HepG2 (cell line): ENCODE data around the gene FEM1C. TPM values are rescaled to one million over a fixed set of nuclear protein-coding genes. Genes with fewer than 3 reads are reported as not detected.
A peak's percentile ranks its signal among the peaks of the same experiment; 100 is the strongest.

Experiments
- CREB1 ChIP-seq, 2 experiments: fragments of 450-650 bp in 1 of 2; IDR thresholded peaks; 2 replicates each; pipeline ENCODE4 v1.6.1; 2016 to 2017; ENCODE audit warnings: control low read depth in 1 of 2, mild to moderate bottlenecking in 1 of 2, missing compliant biosample characterization in 1 of 2, missing genetic modification characterization in 1 of 2
- MTA3 ChIP-seq: sonication (generic); formaldehyde crosslinking; IDR thresholded peaks from 2 replicates; pipeline ENCODE4 v1.4.0; 2020; ENCODE audit warnings: missing genetic modification reagents
- MYNN ChIP-seq: sonication (generic); formaldehyde crosslinking; IDR thresholded peaks from 2 replicates; pipeline ENCODE4 v1.4.0; 2020; ENCODE audit warnings: mild to moderate bottlenecking, low read depth, missing genetic modification reagents
- NFE2L1 ChIP-seq: sonication (generic); formaldehyde crosslinking; IDR thresholded peaks from 2 replicates; pipeline ENCODE4 v1.4.0; 2020; ENCODE audit warnings: missing genetic modification reagents, mild to moderate bottlenecking, borderline replicate concordance
- NR2F6 ChIP-seq, 2 experiments: IDR thresholded peaks; 2 replicates each; pipeline ENCODE4 v1.6.1; 2016; ENCODE audit warnings: antibody characterized with exemption in 1 of 2, mild to moderate bottlenecking in 1 of 2
- RBAK ChIP-seq: sonication (generic); formaldehyde crosslinking; IDR thresholded peaks from 2 replicates; pipeline ENCODE4 v1.5.1; 2020; ENCODE audit warnings: mild to moderate bottlenecking, missing genetic modification reagents
- SMC3 ChIP-seq: IDR thresholded peaks from 2 replicates; pipeline ENCODE4 v1.6.1; 2011; ENCODE audit warnings: low read length, improper control_type of control experiment
- SNRNP70 ChIP-seq: fragments of 200-400 bp; formaldehyde crosslinking; IDR thresholded peaks from 2 replicates; pipeline ENCODE4 v1.6.1; 2017; ENCODE audit warnings: mild to moderate bottlenecking, low read depth, low read length, moderate library complexity
- STAG1 ChIP-seq: sonication (generic); formaldehyde crosslinking; IDR thresholded peaks from 2 replicates; pipeline ENCODE4 v1.4.0; 2020; ENCODE audit warnings: missing genetic modification reagents
- TBL1XR1 ChIP-seq: fragments of 150-350 bp; IDR thresholded peaks from 2 replicates; pipeline ENCODE4 v1.6.1; 2014; ENCODE audit warnings: borderline replicate concordance, low read length; ENCODE audit not compliant: partially characterized antibody
- TCF12 ChIP-seq, 2 experiments: fragments of 450-650 bp in 1 of 2; sonication (generic) in 1 of 2; formaldehyde crosslinking in 1 of 2; IDR thresholded peaks; 2 replicates each; pipeline versions ENCODE4 v1.6.1 to v1.8.0; 2017 to 2022; ENCODE audit warnings: antibody characterized with exemption in 1 of 2, mild to moderate bottlenecking in 1 of 2, missing genetic modification reagents in 1 of 2, moderate library complexity in 1 of 2
- TEAD2 ChIP-seq: sonication (generic); formaldehyde crosslinking; IDR thresholded peaks from 2 replicates; pipeline ENCODE4 v1.9.0; 2021; ENCODE audit warnings: missing genetic modification reagents
- ZBTB44 ChIP-seq: sonication (generic); formaldehyde crosslinking; IDR thresholded peaks from 2 replicates; pipeline ENCODE4 v1.4.0; 2020; ENCODE audit warnings: missing genetic modification reagents
- ZKSCAN5 ChIP-seq: sonication (generic); formaldehyde crosslinking; IDR thresholded peaks from 2 replicates; pipeline ENCODE4 v1.5.1; 2020; ENCODE audit warnings: mild to moderate bottlenecking, missing genetic modification reagents
- ZNF280B ChIP-seq: sonication (generic); formaldehyde crosslinking; IDR thresholded peaks from 2 replicates; pipeline ENCODE4 v1.5.0; 2020; ENCODE audit warnings: missing genetic modification reagents, mild to moderate bottlenecking, borderline replicate concordance
- ZNF367 ChIP-seq: sonication (generic); formaldehyde crosslinking; IDR thresholded peaks from 2 replicates; pipeline ENCODE4 v1.4.0; 2020; ENCODE audit warnings: missing genetic modification reagents, borderline replicate concordance
- polyA plus RNA-seq, 8 experiments: library from polyadenylated mRNA; depleted of rRNA in 3 of 8; stranded (reverse) in 7 of 8; unstranded in 1 of 8; fragments of >200 nt; fragmentation: Illumina TruSeq in 4 of 8; extraction: Trizol in 4 of 8; gene quantifications; 2 replicates each; pipeline versions ENCODE4 v1.2.1 to v1.2.3, GENCODE V29; 2011 to 2016; ENCODE audit warnings: low read depth in 4 of 8, missing spikeins in 1 of 8, mixed read lengths in 1 of 8; ENCODE audit not compliant: insufficient read depth in 1 of 8
- total RNA-seq, 5 experiments: library from RNA; depleted of rRNA; stranded (reverse); fragments of >200 nt; fragmentation: Illumina TruSeq; extraction: Trizol; gene quantifications; 2 replicates each; pipeline ENCODE4 v1.2.3, GENCODE V29; 2016; ENCODE audit warnings: low read depth in 1 of 5
- TF ChIP-seq, protein P1 (sequence below): sonication (generic); formaldehyde crosslinking; IDR thresholded peaks from 2 replicates; pipeline ENCODE4 v1.5.0; 2020; ENCODE audit warnings: mild to moderate bottlenecking, missing genetic modification reagents, moderate library complexity
- TF ChIP-seq, protein P2 (sequence below): sonication (generic); formaldehyde crosslinking; IDR thresholded peaks from 2 replicates; pipeline ENCODE4 v1.5.1; 2020; ENCODE audit warnings: mild to moderate bottlenecking, missing genetic modification reagents, borderline replicate concordance

Gene FEM1C
- total and polyA plus RNA-seq, 2 of the 13 experiments (the other 11 are each of a cell fraction or from before 2014, with no cell fraction given) = 5.5 to 8.3 TPM

- TF ChIP-seq RBAK = no peak
- TF ChIP-seq, protein P1, sequence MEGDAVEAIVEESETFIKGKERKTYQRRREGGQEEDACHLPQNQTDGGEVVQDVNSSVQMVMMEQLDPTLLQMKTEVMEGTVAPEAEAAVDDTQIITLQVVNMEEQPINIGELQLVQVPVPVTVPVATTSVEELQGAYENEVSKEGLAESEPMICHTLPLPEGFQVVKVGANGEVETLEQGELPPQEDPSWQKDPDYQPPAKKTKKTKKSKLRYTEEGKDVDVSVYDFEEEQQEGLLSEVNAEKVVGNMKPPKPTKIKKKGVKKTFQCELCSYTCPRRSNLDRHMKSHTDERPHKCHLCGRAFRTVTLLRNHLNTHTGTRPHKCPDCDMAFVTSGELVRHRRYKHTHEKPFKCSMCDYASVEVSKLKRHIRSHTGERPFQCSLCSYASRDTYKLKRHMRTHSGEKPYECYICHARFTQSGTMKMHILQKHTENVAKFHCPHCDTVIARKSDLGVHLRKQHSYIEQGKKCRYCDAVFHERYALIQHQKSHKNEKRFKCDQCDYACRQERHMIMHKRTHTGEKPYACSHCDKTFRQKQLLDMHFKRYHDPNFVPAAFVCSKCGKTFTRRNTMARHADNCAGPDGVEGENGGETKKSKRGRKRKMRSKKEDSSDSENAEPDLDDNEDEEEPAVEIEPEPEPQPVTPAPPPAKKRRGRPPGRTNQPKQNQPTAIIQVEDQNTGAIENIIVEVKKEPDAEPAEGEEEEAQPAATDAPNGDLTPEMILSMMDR (CRISPR knock-in tag) = peak; percentile 73
- TF ChIP-seq SMC3 = peak; percentile 60
- no peak for TF ChIP-seq ZKSCAN5
- no peak for TF ChIP-seq MTA3 (CRISPR knock-in tag)
- TF ChIP-seq SNRNP70 = no peak
- TF ChIP-seq TBL1XR1 = no peak
- TF ChIP-seq, protein P2, sequence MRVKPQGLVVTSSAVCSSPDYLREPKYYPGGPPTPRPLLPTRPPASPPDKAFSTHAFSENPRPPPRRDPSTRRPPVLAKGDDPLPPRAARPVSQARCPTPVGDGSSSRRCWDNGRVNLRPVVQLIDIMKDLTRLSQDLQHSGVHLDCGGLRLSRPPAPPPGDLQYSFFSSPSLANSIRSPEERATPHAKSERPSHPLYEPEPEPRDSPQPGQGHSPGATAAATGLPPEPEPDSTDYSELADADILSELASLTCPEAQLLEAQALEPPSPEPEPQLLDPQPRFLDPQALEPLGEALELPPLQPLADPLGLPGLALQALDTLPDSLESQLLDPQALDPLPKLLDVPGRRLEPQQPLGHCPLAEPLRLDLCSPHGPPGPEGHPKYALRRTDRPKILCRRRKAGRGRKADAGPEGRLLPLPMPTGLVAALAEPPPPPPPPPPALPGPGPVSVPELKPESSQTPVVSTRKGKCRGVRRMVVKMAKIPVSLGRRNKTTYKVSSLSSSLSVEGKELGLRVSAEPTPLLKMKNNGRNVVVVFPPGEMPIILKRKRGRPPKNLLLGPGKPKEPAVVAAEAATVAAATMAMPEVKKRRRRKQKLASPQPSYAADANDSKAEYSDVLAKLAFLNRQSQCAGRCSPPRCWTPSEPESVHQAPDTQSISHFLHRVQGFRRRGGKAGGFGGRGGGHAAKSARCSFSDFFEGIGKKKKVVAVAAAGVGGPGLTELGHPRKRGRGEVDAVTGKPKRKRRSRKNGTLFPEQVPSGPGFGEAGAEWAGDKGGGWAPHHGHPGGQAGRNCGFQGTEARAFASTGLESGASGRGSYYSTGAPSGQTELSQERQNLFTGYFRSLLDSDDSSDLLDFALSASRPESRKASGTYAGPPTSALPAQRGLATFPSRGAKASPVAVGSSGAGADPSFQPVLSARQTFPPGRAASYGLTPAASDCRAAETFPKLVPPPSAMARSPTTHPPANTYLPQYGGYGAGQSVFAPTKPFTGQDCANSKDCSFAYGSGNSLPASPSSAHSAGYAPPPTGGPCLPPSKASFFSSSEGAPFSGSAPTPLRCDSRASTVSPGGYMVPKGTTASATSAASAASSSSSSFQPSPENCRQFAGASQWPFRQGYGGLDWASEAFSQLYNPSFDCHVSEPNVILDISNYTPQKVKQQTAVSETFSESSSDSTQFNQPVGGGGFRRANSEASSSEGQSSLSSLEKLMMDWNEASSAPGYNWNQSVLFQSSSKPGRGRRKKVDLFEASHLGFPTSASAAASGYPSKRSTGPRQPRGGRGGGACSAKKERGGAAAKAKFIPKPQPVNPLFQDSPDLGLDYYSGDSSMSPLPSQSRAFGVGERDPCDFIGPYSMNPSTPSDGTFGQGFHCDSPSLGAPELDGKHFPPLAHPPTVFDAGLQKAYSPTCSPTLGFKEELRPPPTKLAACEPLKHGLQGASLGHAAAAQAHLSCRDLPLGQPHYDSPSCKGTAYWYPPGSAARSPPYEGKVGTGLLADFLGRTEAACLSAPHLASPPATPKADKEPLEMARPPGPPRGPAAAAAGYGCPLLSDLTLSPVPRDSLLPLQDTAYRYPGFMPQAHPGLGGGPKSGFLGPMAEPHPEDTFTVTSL (CRISPR knock-in tag) = no peak
- no peak for TF ChIP-seq TEAD2 (CRISPR knock-in tag)
- TF ChIP-seq MYNN (CRISPR knock-in tag) = no peak
- TF ChIP-seq ZNF280B (CRISPR knock-in tag) = no peak
- no peak for TF ChIP-seq ZNF367 (CRISPR knock-in tag)
- TF ChIP-seq STAG1 (CRISPR knock-in tag) = peak; percentile 71
- no peak for TF ChIP-seq ZBTB44 (CRISPR knock-in tag)
- TF ChIP-seq CREB1 (IDR thresholded peaks at IDR 0.05) = no peak
- no peak for TF ChIP-seq CREB1 (CRISPR knock-in tag; IDR thresholded peaks at IDR 0.05)
- TF ChIP-seq NR2F6 (IDR thresholded peaks at IDR 0.05) = no peak
- no peak for TF ChIP-seq NR2F6 (CRISPR knock-in tag; IDR thresholded peaks at IDR 0.05)
- TF ChIP-seq NFE2L1 (CRISPR knock-in tag) = no peak
- no peak for TF ChIP-seq TCF12 (IDR thresholded peaks at IDR 0.05)
- no peak for TF ChIP-seq TCF12 (CRISPR knock-in tag; IDR thresholded peaks at IDR 0.05)
- TF ChIP-seq, all 625 proteins: peak for 5
Measured at GRCh38 chr5:115549154-115549553, 4.6 kb upstream of the FEM1C start (continued).
